ENCODE results near the gene RAD9A. TPM values are rescaled to one million over a fixed set of nuclear protein-coding genes. Genes with fewer than 3 reads are reported as not detected.

The RAD9A gene
- total and polyA plus RNA-seq, 2 of the 4 experiments (the other 2 are of a cell fraction): 2.0 to 10.3 TPM

- Histone ChIP-seq H3K79me1 (ENCODE audit: low read depth in 1 of 2, low read length in 2 of 2) (peaks cover 10 to 21% of the 10 kb centered on the region in 2 experiments; a peak in 3 of 4 replicates), H2BK120ac (ENCODE audit: low read depth, low read length) (no peak overlapping the region), H2BK15ac (ENCODE audit: low read depth, low read length) (no peak overlapping the region), H4K20me1 (ENCODE audit: insufficient read depth, low read length) (no peaks in the 10 kb centered on the region), H3K9ac (ENCODE audit: low read depth, low read length) (no peak overlapping the region), H3K9me1 (ENCODE audit: insufficient read depth, low read length) (no peaks in the 10 kb centered on the region; the same call in 1 of the 2 replicates), H2BK5ac (ENCODE audit: low read depth, low read length, poor library complexity, severe bottlenecking) (no peak overlapping the region), H3K9me3 (ENCODE audit: control insufficient read depth, insufficient read depth, low read length) (no peaks in the 10 kb centered on the region), H3K18ac (ENCODE audit: low read depth, low read length) (no peak overlapping the region), H3K27me3 (ENCODE audit: control insufficient read depth, insufficient read depth, low read length) (no peaks in the 10 kb centered on the region; the same call in 1 of the 2 replicates), H3K4me3 (ENCODE audit: insufficient read depth, low read depth, low read length) (no peak overlapping the region), H3K4me1 (ENCODE audit: control insufficient read depth, insufficient read depth, low read length) (peaks cover 8% of the 10 kb centered on the region; the same call in 1 of the 2 replicates), H4K8ac (ENCODE audit: low read depth in 2 of 2, low read length in 2 of 2) (no peak overlapping the region), H3K4ac (ENCODE audit: low read depth, low read length) (no peak overlapping the region), H2AFZ (replicated peaks; ENCODE audit: low read length, poor library complexity) (no peak overlapping the region), H4K91ac (ENCODE audit: insufficient read depth, low read depth, low read length) (no peak overlapping the region), H3K56ac (ENCODE audit: extremely low read depth, insufficient read depth, low read length) (no peak overlapping the region), H3K14ac (replicated peaks; ENCODE audit: low read depth, low read length) (no peak overlapping the region), H3K36me3 (ENCODE audit: control insufficient read depth, insufficient read depth, low read length) (no peaks in the 10 kb centered on the region), H3K27ac (ENCODE audit: insufficient read depth, low read length) (no peak overlapping the region), H3K4me2 (ENCODE audit: low read depth, low read length) (no peak overlapping the region), H4K5ac (ENCODE audit: low read depth, low read length) (no peak overlapping the region), H2AK5ac (ENCODE audit: low read depth, low read length) (no peak overlapping the region), H2BK20ac (ENCODE audit: low read depth, low read length) (no peak overlapping the region), H2AK9ac (replicated peaks; ENCODE audit: low read depth, low read length, poor library complexity) (no peak overlapping the region), H3K23ac (ENCODE audit: low read depth, low read length) (no peak overlapping the region)
- DNase-seq (no peak), ATAC-seq (ENCODE audit: low read depth) (no peak)
- TF ChIP-seq USF2 (IDR thresholded peaks at IDR 0.05; ENCODE audit: low read depth, low read length): no peak
- TF ChIP-seq RAD21 (IDR thresholded peaks at IDR 0.05; ENCODE audit: low read length): no peak
- no peak for TF ChIP-seq RCOR1 (IDR thresholded peaks at IDR 0.05; ENCODE audit: insufficient replicate concordance, low read length)
- TF ChIP-seq BHLHE40 (IDR thresholded peaks at IDR 0.05; ENCODE audit: low read depth, low read length): no peak
- intact Hi-C loops (cut with micrococcal nuclease): no loop called here
- no CpG with 5 or more reads among the region's 9 CpGs for WGBS, 2 experiments (ENCODE audit: extremely low coverage in 2 of 2, insufficient read length in 1 of 2)
- in situ Hi-C loops (cut with MboI; ENCODE audit: low sequenced_read_pairs): no loop called here
- ChIA-PET POLR2A (ENCODE audit: unreplicated experiment) (interaction anchor here (0.6 kb wide), 2 partner anchors 122 to 147 kb away, joined by 4 to 6 read pairs; no protein-coding TSS in a partner anchor), CTCF (interaction anchor here (0.9 kb wide), 1 partner anchor 14 kb away, joined by 5 read pairs; the partner anchor contains the start of gene PPP1CA)
- dilution Hi-C loops (cut with HindIII; ENCODE audit: low sequenced_read_pairs, unreplicated experiment): no loop called here
- no TSS peak for BruUV-seq (replicated peaks)
Measured at GRCh38 chr11:67387069-67387468, 4.7 kb upstream of the RAD9A start.
